ENCODE results near the gene MYH9. TPM values are rescaled to one million over a fixed set of nuclear protein-coding genes. Genes with fewer than 3 reads are reported as not detected.
A peak's percentile ranks its signal among the peaks of the same experiment; 100 is the strongest.
"Not testable (repeated sequence)": the region's sequence is repeated elsewhere in the genome, so short reads cannot be mapped to it uniquely, and the experiment has no call there.

The MYH9 gene
- total RNA-seq, 2 donors from 2014 or later: 831 to 938 TPM

GRCh38 chr22:36293606-36294292, 94.0 kb downstream of the MYH9 start:
- intact Hi-C loops (cut with DNase I): no loop called here
- DNase-seq (ENCODE audit: low spot score): peak; percentile 61

- intact Hi-C loops (cut with DNase I): no loop called here
- DNase-seq (ENCODE audit: low spot score): peak; percentile 74
Measured at GRCh38 chr22:36292823-36293530, 94.8 kb downstream of the MYH9 start.

GRCh38 chr22:36291831-36292740, 95.7 kb downstream of the MYH9 start:
- intact Hi-C loops (cut with DNase I): no loop called here
- DNase-seq (ENCODE audit: low spot score): peak; percentile 63

GRCh38 chr22:36290391-36291075, 97.2 kb downstream of the MYH9 start:
- intact Hi-C loops (cut with DNase I): not testable (repeated sequence)
- peak; percentile 67 for DNase-seq (ENCODE audit: low spot score)

GRCh38 chr22:36289948-36290371, 97.8 kb downstream of the MYH9 start:
- intact Hi-C loops (cut with DNase I): not testable (repeated sequence)
- DNase-seq (ENCODE audit: low spot score): peak; percentile 25

GRCh38 chr22:36289406-36289870, 98.3 kb downstream of the MYH9 start:
- intact Hi-C loops (cut with DNase I): no loop called here
- peak; percentile 70 for DNase-seq (ENCODE audit: low spot score)

- DNase-seq (ENCODE audit: low spot score): peak; percentile 74
- intact Hi-C loops (cut with DNase I): no loop called here
Measured at GRCh38 chr22:36288571-36289405, 99.0 kb downstream of the MYH9 start.

GRCh38 chr22:36287881-36288515, 99.8 kb downstream of the MYH9 start:
- peak; percentile 81 for DNase-seq (ENCODE audit: low spot score)
- intact Hi-C loops (cut with DNase I): no loop called here

- DNase-seq (ENCODE audit: low spot score): peak; percentile 93
- intact Hi-C loops (cut with DNase I): no loop called here
Measured at GRCh38 chr22:36286096-36286957, 101.4 kb downstream of the MYH9 start.

GRCh38 chr22:36285545-36285944, 102.2 kb downstream of the MYH9 start:
- peak; percentile 75 for DNase-seq (ENCODE audit: low spot score)
- intact Hi-C loops (cut with DNase I): no loop called here

- intact Hi-C loops (cut with DNase I): no loop called here
- DNase-seq (ENCODE audit: low spot score): peak; percentile 74
Measured at GRCh38 chr22:36285017-36285416, 102.8 kb downstream of the MYH9 start.

GRCh38 chr22:36284171-36284571, 103.6 kb downstream of the MYH9 start:
- intact Hi-C loops (cut with DNase I): no loop called here
- DNase-seq (ENCODE audit: low spot score): peak; percentile 77

GRCh38 chr22:36282328-36282831, 105.4 kb downstream of the MYH9 start:
- intact Hi-C loops (cut with DNase I): no loop called here
- DNase-seq (ENCODE audit: low spot score): peak; percentile 82

- DNase-seq (ENCODE audit: low spot score): peak; percentile 46
- intact Hi-C loops (cut with DNase I): no loop called here
Measured at GRCh38 chr22:36281781-36282327, 105.9 kb downstream of the MYH9 start.

GRCh38 chr22:36280379-36280778, 107.4 kb downstream of the MYH9 start:
- DNase-seq (ENCODE audit: low spot score): peak; percentile 59
- intact Hi-C loops (cut with DNase I): no loop called here

- peak; percentile 4 for DNase-seq (ENCODE audit: low spot score)
- intact Hi-C loops (cut with DNase I): loop anchor here in 1 of 2 donors (10.0 kb wide), 1 partner anchor 84 kb away; no protein-coding TSS in a partner anchor
Measured at GRCh38 chr22:36279219-36279666, 108.5 kb downstream of the MYH9 start.

Data from posterior vena cava (tissue), 2 donors.